Neural cell (in vitro differentiated cells): ENCODE results near the gene SMARCD1.

ENCODE experiments used
- EP300 ChIP-seq: fragments of 450-650 bp; conservative IDR thresholded peaks from 2 replicates; pipeline ENCODE4 v1.6.1; 2014; ENCODE audit warnings: antibody characterized with exemption, mild to moderate bottlenecking, moderate library complexity; ENCODE audit not compliant: poor library complexity, severe bottlenecking
- TF ChIP-seq, protein P1 (sequence below): fragments of 450-650 bp; IDR thresholded peaks from 2 replicates; pipeline ENCODE4 v1.5.1; 2014; ENCODE audit warnings: antibody characterized with exemption, mild to moderate bottlenecking, moderate library complexity; ENCODE audit not compliant: poor library complexity, severe bottlenecking
- TF ChIP-seq, protein P2 (sequence below): IDR thresholded peaks from 2 replicates; pipeline ENCODE4 v1.6.1; 2012; ENCODE audit warnings: borderline replicate concordance

- TF ChIP-seq, protein P1, sequence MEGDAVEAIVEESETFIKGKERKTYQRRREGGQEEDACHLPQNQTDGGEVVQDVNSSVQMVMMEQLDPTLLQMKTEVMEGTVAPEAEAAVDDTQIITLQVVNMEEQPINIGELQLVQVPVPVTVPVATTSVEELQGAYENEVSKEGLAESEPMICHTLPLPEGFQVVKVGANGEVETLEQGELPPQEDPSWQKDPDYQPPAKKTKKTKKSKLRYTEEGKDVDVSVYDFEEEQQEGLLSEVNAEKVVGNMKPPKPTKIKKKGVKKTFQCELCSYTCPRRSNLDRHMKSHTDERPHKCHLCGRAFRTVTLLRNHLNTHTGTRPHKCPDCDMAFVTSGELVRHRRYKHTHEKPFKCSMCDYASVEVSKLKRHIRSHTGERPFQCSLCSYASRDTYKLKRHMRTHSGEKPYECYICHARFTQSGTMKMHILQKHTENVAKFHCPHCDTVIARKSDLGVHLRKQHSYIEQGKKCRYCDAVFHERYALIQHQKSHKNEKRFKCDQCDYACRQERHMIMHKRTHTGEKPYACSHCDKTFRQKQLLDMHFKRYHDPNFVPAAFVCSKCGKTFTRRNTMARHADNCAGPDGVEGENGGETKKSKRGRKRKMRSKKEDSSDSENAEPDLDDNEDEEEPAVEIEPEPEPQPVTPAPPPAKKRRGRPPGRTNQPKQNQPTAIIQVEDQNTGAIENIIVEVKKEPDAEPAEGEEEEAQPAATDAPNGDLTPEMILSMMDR, result no peak
- TF ChIP-seq, protein P2, sequence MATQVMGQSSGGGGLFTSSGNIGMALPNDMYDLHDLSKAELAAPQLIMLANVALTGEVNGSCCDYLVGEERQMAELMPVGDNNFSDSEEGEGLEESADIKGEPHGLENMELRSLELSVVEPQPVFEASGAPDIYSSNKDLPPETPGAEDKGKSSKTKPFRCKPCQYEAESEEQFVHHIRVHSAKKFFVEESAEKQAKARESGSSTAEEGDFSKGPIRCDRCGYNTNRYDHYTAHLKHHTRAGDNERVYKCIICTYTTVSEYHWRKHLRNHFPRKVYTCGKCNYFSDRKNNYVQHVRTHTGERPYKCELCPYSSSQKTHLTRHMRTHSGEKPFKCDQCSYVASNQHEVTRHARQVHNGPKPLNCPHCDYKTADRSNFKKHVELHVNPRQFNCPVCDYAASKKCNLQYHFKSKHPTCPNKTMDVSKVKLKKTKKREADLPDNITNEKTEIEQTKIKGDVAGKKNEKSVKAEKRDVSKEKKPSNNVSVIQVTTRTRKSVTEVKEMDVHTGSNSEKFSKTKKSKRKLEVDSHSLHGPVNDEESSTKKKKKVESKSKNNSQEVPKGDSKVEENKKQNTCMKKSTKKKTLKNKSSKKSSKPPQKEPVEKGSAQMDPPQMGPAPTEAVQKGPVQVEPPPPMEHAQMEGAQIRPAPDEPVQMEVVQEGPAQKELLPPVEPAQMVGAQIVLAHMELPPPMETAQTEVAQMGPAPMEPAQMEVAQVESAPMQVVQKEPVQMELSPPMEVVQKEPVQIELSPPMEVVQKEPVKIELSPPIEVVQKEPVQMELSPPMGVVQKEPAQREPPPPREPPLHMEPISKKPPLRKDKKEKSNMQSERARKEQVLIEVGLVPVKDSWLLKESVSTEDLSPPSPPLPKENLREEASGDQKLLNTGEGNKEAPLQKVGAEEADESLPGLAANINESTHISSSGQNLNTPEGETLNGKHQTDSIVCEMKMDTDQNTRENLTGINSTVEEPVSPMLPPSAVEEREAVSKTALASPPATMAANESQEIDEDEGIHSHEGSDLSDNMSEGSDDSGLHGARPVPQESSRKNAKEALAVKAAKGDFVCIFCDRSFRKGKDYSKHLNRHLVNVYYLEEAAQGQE, result no peak
- TF ChIP-seq EP300, result no peak
Observed at GRCh38 chr12:50072198-50072907, 12.8 kb upstream of the SMARCD1 start.
